HL-60/S4 treated with retinoic acid at 250 ng/mL for 4 days and 3 days (cell line): Measurements from ENCODE around the gene MCC.

Source experiments
- in situ Hi-C: fragments of 300-500 bp; cut with MboI; formaldehyde crosslinking; loops from 2 replicates; pipeline ENCODE4 v1.7.0; 2022; ENCODE audit warnings: low sequenced_read_pairs

The MCC gene

DNA sequence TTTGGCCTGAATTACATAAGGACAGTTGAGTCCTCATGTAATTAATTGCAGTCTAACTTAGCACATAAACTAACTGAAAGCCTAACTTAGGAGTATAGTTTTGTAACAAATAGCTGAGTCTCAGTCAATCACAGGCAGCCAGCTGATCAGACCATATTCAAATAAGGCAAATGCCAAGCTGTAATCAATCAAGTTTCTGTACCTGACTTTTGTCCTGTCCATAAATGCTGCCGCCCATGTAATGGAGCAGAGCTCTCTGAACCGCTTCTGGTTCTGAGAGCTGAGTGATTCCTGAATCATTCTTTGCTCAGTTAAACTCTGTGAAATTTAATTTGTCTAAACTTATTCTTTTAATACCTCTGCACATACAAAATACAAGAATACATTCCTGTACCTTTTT, 158.3 kb downstream of the MCC start:
- in situ Hi-C loops, result no loop called here

DNA sequence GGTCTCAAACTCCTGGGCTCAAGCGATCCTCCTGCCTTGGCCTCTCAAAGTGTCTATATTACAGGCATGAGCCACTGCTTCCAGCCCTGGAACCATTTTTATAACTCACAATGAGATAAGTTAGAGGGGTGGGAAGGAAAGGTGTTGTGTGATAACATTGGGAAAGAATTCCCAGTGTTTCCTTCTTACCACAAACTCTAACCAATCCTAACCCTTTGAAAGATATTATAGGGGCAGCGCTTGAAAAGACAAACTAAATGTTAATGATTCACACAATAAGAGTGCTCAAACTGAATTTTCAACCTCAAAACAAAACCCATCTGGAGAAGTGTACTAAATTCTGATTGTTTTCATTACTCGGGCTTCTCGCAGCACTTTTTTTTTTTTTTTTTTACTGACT, 163.2 kb downstream of the MCC start:
- in situ Hi-C loops, result no loop called here

DNA sequence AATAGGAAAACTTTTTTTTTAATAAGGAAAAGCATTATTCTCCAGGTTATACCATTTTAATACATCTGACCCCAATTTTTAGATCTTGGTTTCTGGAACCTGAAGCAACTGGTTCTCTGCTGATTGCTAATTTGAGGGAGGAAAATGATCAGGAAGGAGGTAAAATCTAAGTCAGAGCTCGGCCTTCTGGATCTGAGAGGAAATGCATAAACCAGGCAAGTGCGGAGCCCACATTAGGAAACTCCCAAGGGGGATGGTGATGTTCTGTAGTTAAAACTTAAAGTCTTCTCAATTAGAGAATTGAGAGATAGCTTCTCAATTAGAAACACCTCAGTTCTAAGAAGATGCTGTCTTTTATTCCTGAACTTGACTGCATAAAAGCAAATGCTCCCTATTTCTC, 167.0 kb downstream of the MCC start:
- in situ Hi-C loops, result no loop called here

DNA sequence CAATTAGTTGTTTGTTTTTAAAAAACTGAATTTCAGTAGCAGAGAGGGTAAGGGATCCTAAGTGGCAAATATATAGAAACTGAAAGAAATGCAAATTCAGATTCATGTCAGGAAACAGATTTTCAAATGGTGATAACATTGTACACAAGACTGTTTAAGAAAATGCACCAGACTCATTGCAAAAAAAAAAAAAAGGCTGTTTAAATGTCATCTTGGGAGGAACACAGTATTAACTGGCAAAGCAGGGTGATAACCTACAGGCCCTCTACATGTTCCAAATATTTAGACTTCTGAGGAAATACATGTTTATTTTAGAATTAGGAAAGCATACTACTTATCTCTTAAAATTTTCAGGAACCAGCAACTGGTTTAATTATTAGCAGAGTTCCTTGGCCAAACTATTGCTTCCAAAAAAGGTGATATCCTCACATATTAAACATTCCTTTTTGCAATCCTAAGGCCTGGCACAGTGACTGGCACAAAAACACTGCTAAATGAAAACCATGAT, 167.9 kb downstream of the MCC start:
- in situ Hi-C loops, result no loop called here

DNA sequence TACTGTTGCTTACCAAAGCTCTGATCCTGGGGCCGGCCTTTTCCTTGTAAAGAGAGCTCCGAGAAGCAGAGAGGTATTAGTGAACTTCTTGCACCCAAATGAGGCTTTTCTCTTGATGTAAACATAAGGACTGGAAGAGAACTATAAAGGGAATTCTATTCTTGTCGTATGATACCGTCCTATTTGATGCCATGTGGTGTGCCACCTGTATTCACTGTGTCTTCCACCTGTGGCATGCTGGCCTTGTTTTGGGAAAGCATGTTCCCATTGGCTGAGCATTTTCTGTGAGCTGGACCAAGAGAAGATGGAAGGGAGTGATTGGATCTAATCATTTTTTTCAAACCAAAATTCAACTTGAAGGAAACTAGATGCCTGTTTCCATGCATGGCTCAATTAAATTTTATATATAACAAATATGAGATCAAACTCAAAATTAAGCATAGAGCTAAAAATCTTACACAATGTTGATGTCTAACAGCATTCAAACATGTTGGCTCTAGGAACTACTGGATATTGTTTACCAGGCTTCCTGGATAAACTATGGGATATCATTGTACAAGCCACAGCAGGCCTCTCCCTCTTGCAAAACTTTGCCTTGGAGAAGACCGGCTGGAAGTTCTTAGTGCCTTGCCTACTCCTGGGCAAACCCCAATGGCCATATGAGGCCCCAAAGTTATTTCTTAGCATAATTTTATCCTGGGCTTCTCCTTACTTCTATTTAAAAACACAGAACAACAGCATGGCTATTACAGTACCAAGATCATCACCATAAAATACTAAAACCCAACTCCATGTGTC, 168.8 kb downstream of the MCC start:
- in situ Hi-C loops, result no loop called here

DNA sequence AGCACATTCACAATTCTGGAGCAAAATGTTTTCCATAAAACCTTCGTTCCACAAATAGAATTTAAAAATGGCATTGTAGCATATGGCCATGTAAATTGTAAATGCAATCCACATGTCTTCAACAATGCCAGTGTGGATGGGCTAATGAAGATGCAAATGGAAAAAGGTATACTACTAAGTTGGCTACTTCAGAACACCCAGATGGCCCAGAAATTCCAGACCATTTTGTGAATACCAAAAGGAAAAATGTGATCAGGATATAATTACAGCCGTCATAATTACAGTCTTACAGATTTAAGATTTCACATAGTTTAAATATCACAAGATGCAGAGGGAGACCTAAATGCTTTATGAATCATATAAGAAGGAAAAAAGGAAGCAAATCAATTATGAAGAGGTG, 170.6 kb downstream of the MCC start:
- in situ Hi-C loops, result no loop called here

DNA sequence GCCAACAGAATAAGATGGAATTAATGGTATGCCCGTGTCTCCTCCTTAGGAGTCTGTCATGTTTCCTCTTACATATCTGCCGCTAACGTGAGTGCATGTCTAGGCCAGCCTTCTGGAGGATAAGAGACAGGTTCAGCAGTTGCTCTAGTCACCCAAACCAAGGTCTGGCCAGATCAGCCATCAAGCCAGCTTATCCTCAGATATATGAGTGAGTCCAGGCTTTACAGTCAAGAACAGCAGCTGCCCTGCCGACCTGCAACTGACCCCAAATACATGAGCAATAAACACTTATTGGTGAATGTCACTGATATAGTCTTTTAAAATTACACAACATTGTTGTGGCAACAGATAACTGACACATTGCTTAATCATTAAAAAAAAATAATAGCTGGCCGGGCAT, 177.0 kb downstream of the MCC start:
- in situ Hi-C loops, result no loop called here

DNA sequence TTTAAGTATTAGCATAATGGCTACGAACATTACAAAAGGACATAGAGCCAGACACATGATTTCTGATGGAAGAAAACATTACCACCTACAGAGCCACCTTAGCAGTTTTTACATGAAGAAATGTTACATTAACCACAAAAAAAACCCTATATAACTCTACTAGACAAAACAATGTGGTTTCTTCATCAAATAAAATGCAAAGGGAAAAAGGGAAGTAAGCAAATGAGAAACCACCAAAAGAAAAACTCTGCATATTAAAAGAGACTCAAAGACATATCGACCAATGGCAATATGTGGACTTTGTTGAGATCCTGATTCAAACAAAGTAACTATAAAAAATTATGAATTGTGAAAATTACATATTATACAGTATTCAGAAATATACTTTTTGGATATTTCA, 186.1 kb downstream of the MCC start:
- in situ Hi-C loops, result no loop called here

DNA sequence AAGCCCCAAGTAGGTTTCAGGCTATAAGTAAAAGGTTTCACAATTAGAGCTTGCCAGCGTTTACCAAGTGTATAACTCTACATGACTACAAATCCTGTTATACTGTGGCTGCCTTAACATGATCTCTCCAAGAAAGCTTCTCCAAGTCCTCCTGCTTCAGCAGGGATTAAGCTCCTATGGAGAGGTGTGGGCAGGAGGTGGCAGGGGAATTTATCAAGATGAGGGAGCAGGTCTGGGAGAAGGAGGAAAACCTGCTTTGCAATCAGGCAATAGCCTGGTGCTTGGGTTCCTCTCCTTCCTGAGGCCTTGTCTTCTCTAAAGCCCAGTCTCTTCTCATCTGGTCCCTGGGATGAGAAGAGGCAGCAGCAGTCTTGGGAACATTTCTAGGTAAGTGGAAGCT, 188.7 kb downstream of the MCC start:
- in situ Hi-C loops, result no loop called here

DNA sequence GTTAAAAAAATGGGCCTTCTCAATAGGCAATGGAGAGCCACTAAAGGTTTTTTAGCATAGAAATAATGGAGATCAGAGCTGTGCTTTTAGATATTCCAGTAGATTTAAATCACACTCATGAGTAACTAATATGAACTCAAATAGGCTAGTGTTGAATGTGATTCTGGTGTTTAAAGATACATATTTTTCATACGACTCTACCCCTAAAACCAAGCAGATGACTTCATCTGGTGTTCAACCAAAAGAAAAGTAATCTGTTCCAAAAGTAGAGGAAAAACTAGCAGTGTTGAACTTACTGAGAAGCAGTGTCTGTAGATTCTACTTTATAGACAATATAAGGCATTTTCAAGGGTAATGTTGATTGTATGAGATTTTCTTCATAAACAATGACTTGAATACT, 191.6 kb downstream of the MCC start:
- in situ Hi-C loops, result no loop called here

DNA sequence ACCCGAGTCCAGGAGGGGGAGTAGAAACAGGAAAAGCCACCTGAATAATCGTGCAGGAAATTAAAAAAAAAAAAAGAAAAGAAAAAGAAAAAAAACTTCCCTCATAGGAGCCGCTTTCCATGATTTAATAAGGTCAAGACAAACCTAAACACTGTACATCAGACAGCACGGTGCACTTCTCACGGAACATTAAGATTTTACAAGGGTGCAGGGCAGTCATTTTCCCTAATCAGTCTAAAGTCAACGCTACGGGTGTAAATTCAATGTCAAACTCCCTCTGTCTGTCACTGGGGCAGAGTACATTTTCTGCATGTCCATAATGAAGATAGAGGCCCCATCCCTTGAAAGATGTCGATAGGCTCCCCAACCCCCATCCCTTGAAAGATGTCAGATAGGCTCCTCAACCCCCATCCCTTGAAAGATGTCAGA, 193.1 kb downstream of the MCC start:
- in situ Hi-C loops, result no loop called here

DNA sequence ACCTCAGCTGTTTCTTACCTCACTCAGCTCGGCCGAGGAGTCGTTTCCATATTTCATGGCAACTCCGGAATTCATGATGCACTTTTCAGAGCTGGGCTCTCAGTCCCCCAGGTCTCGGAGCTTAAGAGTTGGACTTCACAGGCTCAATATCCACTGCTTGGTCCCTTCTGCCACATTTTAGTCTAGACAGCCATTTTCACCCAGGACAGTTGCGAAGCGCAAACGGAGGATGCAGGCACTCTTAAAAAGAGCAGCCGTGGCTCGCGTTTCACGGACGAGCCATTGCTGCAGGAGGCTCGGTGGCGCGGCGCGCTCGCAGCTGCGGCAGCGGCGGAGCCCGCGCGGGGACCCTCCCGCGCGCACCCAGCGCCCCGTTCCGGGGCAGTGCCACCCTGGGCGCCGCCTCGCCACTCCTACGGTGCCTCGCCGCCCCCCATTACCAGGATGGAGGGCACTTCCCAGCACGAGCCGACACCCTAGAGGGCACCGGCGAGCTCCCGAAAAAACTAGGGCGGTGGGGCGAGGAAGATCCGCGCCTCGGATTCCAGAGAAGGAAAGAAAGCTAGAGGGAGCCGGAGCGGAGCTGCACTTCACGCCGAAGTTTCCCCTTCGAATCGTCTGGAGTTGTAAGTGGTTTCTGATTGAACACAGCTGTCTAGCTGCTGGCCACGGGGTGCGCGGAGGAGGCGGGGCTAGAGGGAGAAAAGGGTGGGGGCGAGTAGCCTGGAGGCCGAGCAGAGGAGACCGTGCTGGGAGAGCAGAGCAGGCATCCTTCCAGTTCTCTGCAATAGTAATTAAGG, 193.7 kb downstream of the MCC start:
- in situ Hi-C loops, result no loop called here

DNA sequence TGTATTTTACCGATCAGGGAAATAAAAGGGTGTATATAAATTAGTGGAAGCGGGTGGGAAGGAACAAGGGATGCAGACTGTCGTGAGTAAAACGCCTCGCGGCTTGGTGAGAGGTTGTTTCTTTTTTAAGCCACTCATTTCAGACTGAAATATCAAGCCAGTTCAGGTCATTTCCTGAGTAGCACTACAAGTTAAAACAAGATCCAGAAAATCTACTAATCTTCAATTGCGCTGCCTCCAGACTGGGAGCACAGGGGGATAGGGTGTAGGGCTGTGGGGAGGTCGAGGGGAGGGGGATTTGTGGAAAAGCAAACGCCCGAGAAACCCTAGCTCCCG, 194.3 kb downstream of the MCC start:
- in situ Hi-C loops, result no loop called here

DNA sequence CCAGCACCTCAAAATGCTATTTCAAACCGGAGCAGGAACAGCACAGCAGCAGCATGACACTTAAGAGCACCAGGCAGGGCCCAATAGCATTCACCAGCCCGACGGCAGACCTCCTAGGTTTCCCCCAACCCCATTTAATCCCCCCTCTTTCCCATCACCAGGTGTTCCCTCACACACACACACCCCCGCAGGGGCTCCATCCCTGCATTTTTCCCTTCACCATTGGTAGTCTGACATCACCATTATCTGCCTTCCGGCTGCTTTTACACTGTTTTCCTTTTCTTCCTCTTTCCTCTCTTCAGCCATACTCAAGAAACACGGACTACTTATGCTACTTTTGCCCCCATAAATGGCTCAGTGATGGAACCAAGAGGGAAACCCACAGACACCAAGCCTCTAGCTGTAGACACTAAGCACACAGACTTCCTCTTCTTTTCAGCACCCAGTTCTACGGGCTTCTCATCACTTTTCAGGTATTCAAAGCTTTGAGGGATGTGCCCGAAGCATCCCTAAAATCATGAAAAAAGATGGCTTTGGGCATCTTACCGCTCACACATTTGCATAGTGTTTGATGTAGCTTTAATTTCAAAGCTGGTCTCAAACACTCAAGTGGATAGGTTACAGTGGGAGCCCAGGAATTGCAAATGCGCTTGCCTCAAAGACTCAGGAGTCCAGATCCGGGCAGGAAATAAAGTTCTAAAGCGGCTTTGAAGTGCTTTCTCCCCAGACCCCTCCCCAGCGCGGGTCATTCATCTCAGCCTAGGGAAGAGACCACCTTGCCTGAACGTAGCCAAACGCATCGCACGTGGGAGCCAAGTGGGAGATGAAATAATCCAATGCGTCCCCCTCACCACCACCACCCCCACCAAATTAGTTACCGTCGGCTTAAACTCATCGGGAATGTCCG, 194.9 kb downstream of the MCC start:
- in situ Hi-C loops, result no loop called here

DNA sequence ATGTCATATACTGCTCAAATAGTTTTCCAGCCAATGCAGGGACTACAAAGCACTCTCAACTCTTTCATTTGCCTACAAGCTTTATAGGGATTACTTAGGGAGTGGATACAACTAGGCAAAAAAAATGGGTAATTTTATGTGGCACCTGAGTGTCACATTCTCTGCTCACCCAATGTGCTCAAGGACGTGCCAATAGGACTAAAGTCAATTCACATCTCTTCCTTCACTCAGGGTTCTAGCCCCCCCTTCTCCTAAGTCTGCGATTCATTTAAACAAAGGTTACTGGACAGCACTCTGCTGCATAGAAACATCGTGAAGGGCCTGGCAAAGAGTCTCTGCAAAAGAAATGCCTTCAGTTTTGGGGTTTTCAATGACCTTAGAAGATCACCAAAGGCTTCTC, 195.8 kb downstream of the MCC start:
- in situ Hi-C loops, result no loop called here

DNA sequence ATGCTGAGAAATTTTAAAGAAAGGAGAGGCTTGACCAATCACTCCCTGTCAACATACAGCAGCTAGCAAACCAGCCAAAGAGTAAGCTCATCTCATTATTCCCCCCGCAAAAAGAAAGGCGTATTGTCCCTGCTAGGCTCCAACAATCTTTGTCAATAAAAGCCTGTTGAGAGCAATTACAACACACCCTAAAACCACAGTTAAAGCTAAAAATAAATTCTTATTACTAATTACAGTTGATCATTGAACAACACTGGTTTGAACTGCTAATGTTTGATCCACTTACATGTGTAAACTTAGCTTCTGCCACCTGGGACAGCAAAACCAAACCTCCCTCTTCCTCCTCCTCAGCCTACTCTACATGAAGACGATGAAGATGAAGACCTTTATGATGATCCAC, 204.7 kb downstream of the MCC start:
- in situ Hi-C loops, result no loop called here

DNA sequence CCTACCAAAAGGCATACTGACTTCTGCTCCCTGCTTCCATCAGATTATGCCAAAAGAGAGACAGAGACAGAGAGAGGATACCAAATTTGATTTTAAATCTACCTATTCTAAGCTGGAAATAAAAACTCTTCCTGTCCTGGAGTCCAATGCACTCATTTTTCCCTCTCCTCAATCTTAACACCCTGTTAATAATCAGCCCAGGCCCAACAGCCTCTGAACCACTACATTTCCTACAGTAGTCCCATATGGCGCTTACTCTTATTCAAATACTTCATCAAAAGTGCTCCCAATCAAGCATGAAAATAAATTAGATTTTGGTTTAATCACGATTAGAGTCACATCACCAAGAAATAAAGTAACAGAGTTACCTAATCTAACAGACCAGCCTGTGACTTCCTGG, 205.8 kb downstream of the MCC start:
- in situ Hi-C loops, result no loop called here

DNA sequence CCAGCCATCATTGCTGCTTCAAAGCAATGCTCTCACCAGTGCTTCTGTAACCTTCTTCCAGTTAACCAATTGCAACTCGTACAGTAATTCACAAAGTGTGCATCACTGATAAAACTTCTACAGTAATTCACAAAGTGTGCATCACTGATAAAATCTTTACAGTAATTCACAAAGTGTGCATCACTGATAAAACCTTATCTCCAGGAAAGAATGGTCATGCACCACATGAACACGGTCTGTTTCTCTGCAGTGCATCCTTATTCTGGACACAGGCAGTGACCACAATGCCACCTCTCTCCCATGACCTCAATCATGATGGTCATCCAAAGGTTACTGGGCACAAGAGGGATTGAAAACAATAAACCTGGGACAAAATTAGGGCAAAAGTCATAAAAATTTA, 207.1 kb downstream of the MCC start:
- in situ Hi-C loops, result no loop called here

DNA sequence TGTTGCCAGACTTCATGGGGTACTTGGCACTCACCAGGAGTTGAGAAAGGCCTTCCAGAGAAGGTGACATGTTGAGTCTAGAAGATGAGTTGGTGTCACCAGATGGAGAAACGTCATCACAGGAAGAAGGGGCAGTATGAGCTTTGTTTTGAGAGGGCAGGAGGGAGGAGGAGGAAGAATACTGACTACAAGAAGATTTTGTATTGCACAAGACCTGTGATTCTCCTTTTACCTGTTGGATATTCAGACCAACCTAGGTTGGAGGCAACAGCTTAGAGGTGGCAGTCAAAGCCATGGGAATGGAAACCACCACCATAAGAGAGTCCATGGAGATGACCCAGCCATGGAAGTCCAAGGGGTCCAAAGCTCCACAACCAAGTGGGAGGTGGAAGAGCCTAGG, 207.7 kb downstream of the MCC start:
- in situ Hi-C loops, result no loop called here

DNA sequence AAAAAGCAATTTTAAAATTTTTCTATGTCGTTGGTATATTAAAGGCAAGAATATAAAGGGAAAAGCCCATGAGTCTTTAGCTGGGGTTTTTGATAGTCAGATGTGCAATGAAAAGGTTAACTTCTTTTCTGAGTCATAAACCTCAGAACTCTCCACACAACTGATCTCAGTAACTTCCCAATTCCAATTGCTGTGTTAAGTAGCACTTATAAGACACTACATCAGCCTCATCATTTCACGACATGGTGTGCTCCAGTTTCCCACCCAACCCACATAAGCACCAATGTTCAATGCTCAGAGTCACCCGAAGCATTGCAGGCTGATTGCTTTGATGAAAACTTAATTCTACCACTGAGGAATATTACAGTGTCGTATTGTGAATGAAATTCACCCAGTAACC, 209.3 kb downstream of the MCC start:
- in situ Hi-C loops, result no loop called here

DNA sequence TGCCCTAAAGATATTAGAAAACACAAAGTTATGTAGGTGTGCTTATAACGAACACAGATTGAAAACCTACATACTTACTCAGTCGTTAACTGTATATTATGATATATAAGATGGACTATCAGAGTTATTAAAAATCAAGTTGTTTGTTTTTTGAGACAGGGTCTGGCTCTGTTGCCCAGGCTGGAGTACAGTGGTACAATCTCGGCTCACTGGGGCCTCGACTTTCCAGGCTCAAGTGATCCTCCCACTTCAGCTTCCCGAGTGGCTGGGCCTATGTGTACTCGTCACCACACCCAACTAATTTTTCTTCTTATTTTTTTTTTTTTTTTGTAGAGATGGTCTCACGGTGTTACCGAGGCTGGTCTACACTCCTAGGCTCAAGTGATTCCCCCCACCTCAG, 211.8 kb downstream of the MCC start:
- in situ Hi-C loops, result no loop called here
